Body of pancreas (tissue), 4 donors: ENCODE measurements around the gene CYP2E1. TPM values are rescaled to one million over a fixed set of nuclear protein-coding genes. Genes with fewer than 3 reads are reported as not detected.
"Not testable (repeated sequence)": the region's sequence is repeated elsewhere in the genome, so short reads cannot be mapped to it uniquely, and the experiment has no call there.

Source experiments
- ATAC-seq: fragments of 150-250 bp; one replicate; pipeline ENCODE4 v1.9.1; 2016
- DNase-seq, 4 donors: peaks; one replicate each; pipeline ENCODE4 v3.0.0-alpha.2; 2019
- H3K27ac ChIP-seq, 4 donors: fragments of 200-600 bp; sonication (generic); 1 replicate in 3 of 4; 2 replicates in 1 of 4; pipeline versions ENCODE4 v1.5.1 to v1.6.1; 2016 to 2019; ENCODE audit warnings: mild to moderate bottlenecking in 1 of 4, mixed read lengths in 1 of 4, moderate library complexity in 1 of 4
- H3K27me3 ChIP-seq, 2 donors: fragments of 200-600 bp; sonication (generic); one replicate each; pipeline ENCODE4 v1.6.0; 2016; ENCODE audit warnings: mild to moderate bottlenecking in 1 of 2
- H3K36me3 ChIP-seq, 2 donors: fragments of 200-600 bp; sonication (generic); replicated peaks in 1 of 2; 2 replicates each; pipeline ENCODE4 v1.5.1; 2016; ENCODE audit warnings: low read depth in 2 of 2; ENCODE audit not compliant: insufficient read depth in 1 of 2
- H3K4me1 ChIP-seq: fragments of 200-600 bp; sonication (generic); one replicate; pipeline ENCODE4 v1.6.0; 2016
- H3K4me3 ChIP-seq, 2 donors: fragments of 200-600 bp; sonication (generic); 1 replicate in 1 of 2; 2 replicates in 1 of 2; pipeline ENCODE4 v1.5.1; 2016 to 2019
- H3K9me3 ChIP-seq, 3 donors: fragments of 200-600 bp; sonication (generic); 1 replicate in 2 of 3; 2 replicates in 1 of 3; pipeline ENCODE4 v1.5.1; 2016
- POLR2A ChIP-seq, 3 donors: fragments of 450-650 bp; IDR thresholded peaks; one replicate each; pipeline ENCODE4 v1.6.1; 2016; ENCODE audit warnings: antibody characterized with exemption in 3 of 3, mild to moderate bottlenecking in 2 of 3
- WGBS, 2 donors: methylation state at CpG; one replicate each; pipeline ENCODE4 v1.1.5; 2017; 5-methylcytosine and 5-hydroxymethylcytosine counted together
- intact Hi-C: fragments of 100-400 bp; cut with DNase I; formaldehyde crosslinking; loops from one replicate; pipeline ENCODE4 v1.15.1; 2023
- total RNA-seq, 2 donors: library from RNA; depleted of rRNA; stranded (reverse); fragments of >200 nt; gene quantifications; one replicate each; pipeline ENCODE4 v1.1.0, GENCODE V29; 2016
- TF ChIP-seq, protein P1 (sequence below), 7 experiments: fragments of 450-650 bp in 4 of 7; fragments of 200-600 bp in 3 of 7; sonication (generic) in 3 of 7; IDR thresholded peaks; one replicate each; pipeline ENCODE4 v1.5.1; 2016 to 2019; ENCODE audit warnings: antibody characterized with exemption in 7 of 7

CYP2E1 gene
- total RNA-seq, 2 donors from 2014 or later, result 3.9 to 18.1 TPM

DNA sequence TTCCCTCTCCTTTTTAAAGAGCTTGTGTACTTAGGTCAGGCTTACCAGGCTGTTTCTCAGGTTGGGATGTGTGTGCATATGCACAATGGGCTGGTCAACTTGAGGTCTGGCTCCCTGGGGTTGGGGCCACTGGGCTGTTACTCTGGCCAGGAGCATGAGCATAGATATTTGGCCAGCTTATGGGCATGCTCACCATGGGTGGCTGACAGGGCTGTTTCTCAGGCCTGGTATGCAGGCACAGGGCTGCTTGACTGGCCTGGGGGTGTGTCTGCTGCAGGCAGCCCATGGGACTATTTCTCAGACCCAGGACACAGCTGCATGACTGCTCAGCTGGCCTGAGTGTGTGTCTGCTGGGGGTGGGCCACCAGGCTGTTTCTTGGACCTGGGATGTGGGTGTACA is 38.8 kb upstream of the CYP2E1 start:
- ATAC-seq, result no peak
- no peaks in the 10 kb centered on the region for H3K27me3 ChIP-seq
- no peak overlapping the region for H3K27ac ChIP-seq
- no peak overlapping the region for H3K4me3 ChIP-seq
- TF ChIP-seq POLR2A (IDR thresholded peaks at IDR 0.05), result no peak
- TF ChIP-seq, protein P1, sequence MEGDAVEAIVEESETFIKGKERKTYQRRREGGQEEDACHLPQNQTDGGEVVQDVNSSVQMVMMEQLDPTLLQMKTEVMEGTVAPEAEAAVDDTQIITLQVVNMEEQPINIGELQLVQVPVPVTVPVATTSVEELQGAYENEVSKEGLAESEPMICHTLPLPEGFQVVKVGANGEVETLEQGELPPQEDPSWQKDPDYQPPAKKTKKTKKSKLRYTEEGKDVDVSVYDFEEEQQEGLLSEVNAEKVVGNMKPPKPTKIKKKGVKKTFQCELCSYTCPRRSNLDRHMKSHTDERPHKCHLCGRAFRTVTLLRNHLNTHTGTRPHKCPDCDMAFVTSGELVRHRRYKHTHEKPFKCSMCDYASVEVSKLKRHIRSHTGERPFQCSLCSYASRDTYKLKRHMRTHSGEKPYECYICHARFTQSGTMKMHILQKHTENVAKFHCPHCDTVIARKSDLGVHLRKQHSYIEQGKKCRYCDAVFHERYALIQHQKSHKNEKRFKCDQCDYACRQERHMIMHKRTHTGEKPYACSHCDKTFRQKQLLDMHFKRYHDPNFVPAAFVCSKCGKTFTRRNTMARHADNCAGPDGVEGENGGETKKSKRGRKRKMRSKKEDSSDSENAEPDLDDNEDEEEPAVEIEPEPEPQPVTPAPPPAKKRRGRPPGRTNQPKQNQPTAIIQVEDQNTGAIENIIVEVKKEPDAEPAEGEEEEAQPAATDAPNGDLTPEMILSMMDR (IDR thresholded peaks at IDR 0.05), result no peak
- no peak for DNase-seq
- intact Hi-C loops, result no loop called here
- H3K36me3 ChIP-seq, result no peaks in the 10 kb centered on the region
- peaks cover 0 to 4% (median 0%) of the 10 kb centered on the region in 3 donors for H3K9me3 ChIP-seq
- H3K4me1 ChIP-seq, result no peaks in the 10 kb centered on the region

DNA sequence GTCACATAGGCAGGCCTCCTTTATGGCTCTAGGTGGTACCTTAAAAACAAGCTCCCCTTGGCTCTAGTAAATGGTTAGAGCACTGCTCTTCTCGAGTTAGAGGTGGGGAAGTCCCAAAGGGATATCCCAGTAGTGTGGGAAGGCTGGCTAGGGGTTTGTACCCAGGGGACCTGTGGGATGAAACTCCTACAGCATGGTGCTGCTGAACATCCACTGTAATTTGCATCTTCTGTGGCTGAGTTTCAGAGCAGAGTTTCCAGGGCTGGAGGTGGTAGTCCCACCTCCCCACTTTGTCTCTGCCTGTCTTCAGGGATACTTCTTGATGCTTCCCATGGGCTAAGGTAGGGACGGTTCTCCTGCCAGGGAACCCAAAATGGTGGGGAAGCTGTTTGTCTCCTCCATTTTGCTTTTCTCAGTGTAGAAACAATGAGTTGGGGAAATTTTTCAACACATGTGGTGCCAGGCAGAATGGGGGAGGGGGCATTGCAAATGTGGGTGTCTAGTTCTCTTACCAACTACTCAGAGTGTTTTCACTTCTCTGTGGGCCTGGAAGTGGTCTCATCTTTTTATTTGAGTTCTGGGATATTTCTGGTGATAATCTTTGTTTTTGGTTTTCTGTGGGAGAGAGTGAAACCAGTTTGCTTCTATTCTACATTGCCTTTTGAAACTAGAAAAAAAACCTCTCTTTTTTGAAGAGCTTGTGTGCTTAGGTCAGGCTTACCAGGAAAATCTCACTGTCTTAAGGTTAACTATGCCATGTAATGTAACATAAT is 37.2 kb upstream of the CYP2E1 start:
- intact Hi-C loops, result no loop called here
- no peak for ATAC-seq
- DNase-seq, result no peak
- Histone ChIP-seq H3K4me1 (no peaks in the 10 kb centered on the region), H3K27me3 (no peaks in the 10 kb centered on the region), H3K4me3 (no peak overlapping the region), H3K9me3 (peaks cover 0 to 4% (median 0%) of the 10 kb centered on the region in 3 donors), H3K36me3 (no peaks in the 10 kb centered on the region), H3K27ac (no peak overlapping the region)
- TF ChIP-seq, protein P1 (IDR thresholded peaks at IDR 0.05), result no peak
- TF ChIP-seq POLR2A (IDR thresholded peaks at IDR 0.05), result no peak
- 67 to 75% methylated on average over 2 of the region's 2 CpGs for WGBS, 2 donors

GRCh38 chr10:133493562-133493961 is 33.6 kb upstream of the CYP2E1 start:
- 72 to 86% methylated on average over 4 of the region's 4 CpGs for WGBS, 2 donors
- H3K4me3 ChIP-seq, ATAC-seq, H3K27ac ChIP-seq, H3K4me1 ChIP-seq, H3K9me3 ChIP-seq, DNase-seq, H3K27me3 ChIP-seq, intact Hi-C loops, H3K36me3 ChIP-seq: not testable (repeated sequence)

GRCh38 chr10:133497363-133497762 is 29.8 kb upstream of the CYP2E1 start:
- WGBS, 2 donors, result 61 to 66% methylated on average over 6 of the region's 6 CpGs
- H3K27ac ChIP-seq, H3K4me3 ChIP-seq, ATAC-seq, intact Hi-C loops, H3K4me1 ChIP-seq, H3K27me3 ChIP-seq, H3K36me3 ChIP-seq, H3K9me3 ChIP-seq: not testable (repeated sequence)
- TF ChIP-seq, protein P1 (IDR thresholded peaks at IDR 0.05), result peak in 2 of 7 experiments; percentile 14 to 29
- DNase-seq, result peak in 1 of 4 donors; percentile 31

DNA sequence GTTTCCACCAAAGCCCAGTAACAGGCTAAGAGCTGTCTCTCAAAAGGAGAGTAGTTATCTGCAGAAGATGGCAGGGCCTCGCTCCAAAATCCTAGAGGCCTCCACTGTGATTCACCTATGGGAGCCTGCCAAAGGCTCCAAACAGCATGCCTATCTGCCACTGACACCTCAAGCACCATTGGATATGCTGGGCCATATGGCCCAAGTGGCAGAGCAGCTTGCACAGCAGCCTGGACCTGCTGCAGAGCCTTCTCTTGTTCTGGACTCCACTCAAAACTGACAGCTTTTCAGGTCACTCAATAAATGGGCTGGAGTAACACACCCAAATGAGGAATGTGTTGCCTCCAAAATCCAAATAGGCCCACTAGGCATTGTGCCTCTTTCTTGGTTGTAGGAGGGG is 28.0 kb upstream of the CYP2E1 start:
- intact Hi-C loops, H3K27me3 ChIP-seq, H3K9me3 ChIP-seq, DNase-seq, ATAC-seq, H3K4me1 ChIP-seq, H3K36me3 ChIP-seq, H3K27ac ChIP-seq, H3K4me3 ChIP-seq: not testable (repeated sequence)
- WGBS, 2 donors, result 77% methylated on average over 1 of the region's 1 CpG; no CpG with 5 or more reads in 1 of the 2 donors

- H3K27me3 ChIP-seq, intact Hi-C loops, DNase-seq, H3K9me3 ChIP-seq, ATAC-seq, H3K36me3 ChIP-seq, H3K27ac ChIP-seq, H3K4me3 ChIP-seq, H3K4me1 ChIP-seq: not testable (repeated sequence)
- WGBS, 2 donors, result 65 to 69% methylated on average over 4 of the region's 4 CpGs
Observed at GRCh38 chr10:133500897-133501296, 26.3 kb upstream of the CYP2E1 start.
